Nephron (organoid): ENCODE data around the gene LPAR2.

ENCODE experiments used
- H3K27ac Mint-ChIP-seq, 3 experiments: 2 replicates each; pipeline ENCODE4 v1.8.0; 2020; ENCODE audit warnings: mixed read lengths in 3 of 3, mild to moderate bottlenecking in 2 of 3, moderate library complexity in 1 of 3
- H3K27me3 Mint-ChIP-seq: 2 replicates; pipeline ENCODE4 v1.8.0; 2021; ENCODE audit warnings: low read depth, mild to moderate bottlenecking, moderate library complexity, mixed read lengths
- H3K36me3 Mint-ChIP-seq: 2 replicates; pipeline ENCODE4 v1.8.0; 2020; ENCODE audit warnings: low read depth, mixed read lengths
- H3K4me1 Mint-ChIP-seq: 2 replicates; pipeline ENCODE4 v1.8.0; 2020; ENCODE audit warnings: mixed read lengths
- H3K4me3 Mint-ChIP-seq, 3 experiments: 2 replicates each; pipeline ENCODE4 v1.8.0; 2020; ENCODE audit warnings: mild to moderate bottlenecking in 3 of 3, mixed read lengths in 3 of 3, moderate library complexity in 2 of 3
- H3K9me3 Mint-ChIP-seq: 2 replicates; pipeline ENCODE4 v1.8.0; 2020; ENCODE audit warnings: mixed read lengths
- TF ChIP-seq, protein P1 (sequence below), 3 experiments: fragments of 200-600 bp; sonication (generic); IDR thresholded peaks; one replicate each; pipeline ENCODE4 v1.5.0; 2021; ENCODE audit warnings: antibody characterized with exemption in 3 of 3; ENCODE audit not compliant: unreplicated experiment in 3 of 3

The LPAR2 gene

DNA sequence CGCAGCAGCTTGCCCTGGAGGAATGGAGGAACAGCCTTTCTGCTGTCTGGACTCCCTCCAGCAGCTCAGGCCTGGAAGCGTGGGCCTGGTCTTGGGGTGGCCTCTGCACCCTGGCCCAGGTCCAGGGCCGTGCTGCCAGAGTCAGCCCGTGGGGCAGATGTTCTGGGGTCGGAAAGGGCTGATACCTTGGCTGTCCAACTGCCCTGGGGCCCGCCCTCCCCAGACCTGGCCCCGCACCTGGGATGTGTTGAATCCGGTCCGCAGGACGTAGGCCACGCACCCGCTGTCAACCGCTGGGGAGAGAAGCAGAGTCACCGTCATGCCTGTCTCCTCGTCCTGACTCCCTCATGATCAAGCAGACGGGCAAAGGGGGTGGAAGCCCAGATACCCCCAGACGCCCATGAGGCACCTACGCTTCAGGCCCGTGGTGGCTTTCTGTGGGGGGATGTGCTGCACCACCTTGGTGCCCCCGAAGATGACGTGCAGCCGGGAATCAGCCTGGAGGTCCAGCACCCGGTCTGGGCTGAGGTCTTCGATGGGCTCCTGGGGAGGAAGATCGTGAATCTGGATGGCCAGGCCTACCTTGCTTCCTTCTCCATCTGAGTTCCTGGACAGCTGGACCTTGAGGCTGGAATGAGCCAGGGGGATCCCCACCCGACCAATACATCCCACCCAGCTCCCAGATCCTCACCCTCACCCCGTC lies 27.8 kb upstream of the LPAR2 start:
- Mint-ChIP-seq H3K27ac (no peak overlapping the region), H3K9me3 (no peaks in the 10 kb centered on the region), H3K4me3 (no peak overlapping the region), H3K36me3 (peaks cover 51% of the 10 kb centered on the region), H3K4me1 (no peaks in the 10 kb centered on the region), H3K27me3 (no peaks in the 10 kb centered on the region)
- TF ChIP-seq, protein P1, sequence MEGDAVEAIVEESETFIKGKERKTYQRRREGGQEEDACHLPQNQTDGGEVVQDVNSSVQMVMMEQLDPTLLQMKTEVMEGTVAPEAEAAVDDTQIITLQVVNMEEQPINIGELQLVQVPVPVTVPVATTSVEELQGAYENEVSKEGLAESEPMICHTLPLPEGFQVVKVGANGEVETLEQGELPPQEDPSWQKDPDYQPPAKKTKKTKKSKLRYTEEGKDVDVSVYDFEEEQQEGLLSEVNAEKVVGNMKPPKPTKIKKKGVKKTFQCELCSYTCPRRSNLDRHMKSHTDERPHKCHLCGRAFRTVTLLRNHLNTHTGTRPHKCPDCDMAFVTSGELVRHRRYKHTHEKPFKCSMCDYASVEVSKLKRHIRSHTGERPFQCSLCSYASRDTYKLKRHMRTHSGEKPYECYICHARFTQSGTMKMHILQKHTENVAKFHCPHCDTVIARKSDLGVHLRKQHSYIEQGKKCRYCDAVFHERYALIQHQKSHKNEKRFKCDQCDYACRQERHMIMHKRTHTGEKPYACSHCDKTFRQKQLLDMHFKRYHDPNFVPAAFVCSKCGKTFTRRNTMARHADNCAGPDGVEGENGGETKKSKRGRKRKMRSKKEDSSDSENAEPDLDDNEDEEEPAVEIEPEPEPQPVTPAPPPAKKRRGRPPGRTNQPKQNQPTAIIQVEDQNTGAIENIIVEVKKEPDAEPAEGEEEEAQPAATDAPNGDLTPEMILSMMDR (IDR thresholded peaks at IDR 0.05; ENCODE audit: unreplicated experiment in 3 of 3): no peak

DNA sequence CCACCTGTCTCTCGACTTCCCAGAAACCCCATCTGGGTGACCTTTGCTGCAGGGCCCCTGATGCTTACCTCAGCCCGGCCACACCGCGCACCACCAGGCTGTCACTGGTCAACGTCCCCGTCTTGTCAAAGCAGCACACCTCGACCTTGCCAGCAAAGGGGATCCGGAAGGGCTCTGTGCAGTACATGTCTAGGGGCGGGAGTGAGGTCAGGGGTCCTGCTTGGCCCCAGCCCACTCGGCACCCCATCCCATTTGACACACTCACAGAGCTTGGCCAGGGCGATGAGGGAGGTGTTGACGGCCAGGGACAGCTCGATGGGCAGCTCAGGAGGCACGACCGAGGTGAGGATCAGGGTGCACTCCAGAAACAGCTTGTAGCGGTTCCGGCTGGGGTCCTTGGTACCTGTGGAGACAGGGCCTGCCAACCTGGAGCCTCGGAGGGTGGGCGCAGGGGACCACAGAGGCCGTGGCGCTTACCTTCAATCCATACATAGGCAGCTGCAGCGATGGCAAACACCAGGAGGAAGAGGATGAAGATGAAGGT lies 27.1 kb upstream of the LPAR2 start:
- Mint-ChIP-seq H3K27me3 (no peaks in the 10 kb centered on the region), H3K27ac (no peak overlapping the region), H3K4me3 (no peak overlapping the region), H3K9me3 (no peaks in the 10 kb centered on the region), H3K4me1 (no peaks in the 10 kb centered on the region), H3K36me3 (peaks cover 54% of the 10 kb centered on the region)
- TF ChIP-seq, protein P1 (IDR thresholded peaks at IDR 0.05; ENCODE audit: unreplicated experiment in 3 of 3): no peak

DNA sequence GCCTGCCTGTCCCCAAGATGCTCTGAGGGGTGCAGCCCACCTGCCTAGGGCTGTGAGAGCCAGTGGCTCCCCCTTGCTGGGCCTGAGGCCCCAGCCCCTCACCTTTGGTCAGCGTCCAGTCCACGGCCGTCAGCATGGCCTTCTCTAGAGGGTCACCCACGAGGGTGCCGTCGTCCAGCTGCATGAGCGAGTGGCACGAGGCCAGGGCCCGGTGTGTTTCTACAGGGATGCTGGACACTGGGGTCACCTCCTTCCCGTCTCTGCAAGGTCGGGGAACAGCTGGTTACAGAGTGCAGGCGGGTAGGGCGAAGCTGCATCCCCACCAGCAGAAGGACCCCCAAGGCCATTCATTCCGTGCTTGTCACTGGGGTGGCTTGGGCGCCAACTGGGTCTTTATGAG lies 26.4 kb upstream of the LPAR2 start:
- Mint-ChIP-seq H3K4me1 (no peaks in the 10 kb centered on the region), H3K27ac (no peak overlapping the region), H3K36me3 (peaks cover 51% of the 10 kb centered on the region), H3K27me3 (no peaks in the 10 kb centered on the region), H3K4me3 (no peak overlapping the region), H3K9me3 (no peaks in the 10 kb centered on the region)
- TF ChIP-seq, protein P1 (IDR thresholded peaks at IDR 0.05; ENCODE audit: unreplicated experiment in 3 of 3): no peak

DNA sequence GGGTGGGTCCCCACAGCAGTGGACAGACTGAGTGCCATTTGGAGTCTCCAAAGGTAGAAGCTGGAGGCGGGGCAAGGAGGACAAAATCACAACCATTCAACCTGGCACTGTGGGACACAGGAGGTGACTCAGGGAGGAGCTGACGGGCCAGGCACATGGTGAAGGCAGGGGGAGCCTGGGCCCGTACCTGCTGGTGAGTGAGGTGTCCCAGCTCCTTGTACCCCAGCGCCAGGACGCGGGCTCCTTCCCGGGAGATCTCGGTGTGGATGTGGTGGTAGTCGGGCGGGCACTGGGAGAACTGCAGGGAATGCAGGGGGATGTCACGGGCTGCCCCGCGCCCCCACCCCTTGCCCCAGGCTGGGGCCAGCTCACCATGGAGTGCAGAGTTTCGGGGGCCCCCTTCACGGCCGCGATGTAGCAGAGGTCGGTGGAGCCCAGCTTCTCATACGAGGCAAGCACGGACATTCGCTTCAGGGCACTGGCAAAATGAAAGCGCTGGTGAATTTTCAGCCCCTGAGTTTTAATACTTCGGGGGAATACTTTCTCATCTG lies 25.7 kb upstream of the LPAR2 start:
- Mint-ChIP-seq H3K27me3 (no peaks in the 10 kb centered on the region), H3K4me3 (no peak overlapping the region), H3K9me3 (no peaks in the 10 kb centered on the region), H3K36me3 (peaks cover 56% of the 10 kb centered on the region), H3K4me1 (no peaks in the 10 kb centered on the region), H3K27ac (no peak overlapping the region)
- TF ChIP-seq, protein P1 (IDR thresholded peaks at IDR 0.05; ENCODE audit: unreplicated experiment in 3 of 3): no peak

DNA sequence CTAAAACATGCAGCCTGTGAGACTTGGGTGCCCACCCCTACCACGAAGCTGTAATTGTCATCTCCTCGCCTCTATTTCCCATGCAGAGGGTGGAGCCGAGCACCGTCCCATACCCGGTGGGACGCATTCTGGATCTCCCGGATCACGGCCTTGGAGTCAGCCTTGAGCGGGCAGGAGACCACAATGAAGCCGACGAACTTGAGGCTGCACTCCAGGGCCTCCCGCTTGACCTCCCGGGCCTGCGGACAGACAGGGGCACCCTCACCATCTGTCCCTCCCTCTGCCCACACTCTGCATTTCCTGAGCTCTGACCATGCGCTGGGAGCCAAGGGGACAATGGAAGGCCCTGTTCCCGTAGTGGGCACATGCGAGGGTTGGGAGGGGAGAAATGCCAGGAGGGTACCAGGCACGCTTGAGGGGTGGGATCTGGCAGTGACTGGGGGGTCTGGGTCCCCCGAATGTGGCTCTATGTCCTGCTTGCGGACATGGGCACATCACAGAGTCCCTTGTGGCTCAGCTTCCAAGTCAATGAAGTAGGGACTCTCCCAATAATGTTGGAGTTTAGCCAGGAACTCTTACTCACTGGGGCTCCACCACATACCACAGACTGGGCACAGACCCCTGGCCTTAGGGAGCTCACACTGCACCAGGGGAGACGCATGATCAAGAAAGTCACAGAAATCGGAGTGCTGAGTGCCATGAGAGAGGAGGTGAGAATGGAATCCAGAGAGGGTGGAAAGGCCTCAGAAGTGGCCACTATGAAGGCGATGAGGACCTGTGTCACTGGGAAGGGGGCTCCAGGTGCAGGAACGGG lies 24.7 kb upstream of the LPAR2 start:
- Mint-ChIP-seq H3K27me3 (no peaks in the 10 kb centered on the region), H3K27ac (no peak overlapping the region), H3K36me3 (peaks cover 53% of the 10 kb centered on the region), H3K4me3 (no peak overlapping the region), H3K9me3 (no peaks in the 10 kb centered on the region), H3K4me1 (no peaks in the 10 kb centered on the region)
- TF ChIP-seq, protein P1 (IDR thresholded peaks at IDR 0.05; ENCODE audit: unreplicated experiment in 3 of 3): no peak
